ENCODE measurements around the gene CREBZF.

DNA sequence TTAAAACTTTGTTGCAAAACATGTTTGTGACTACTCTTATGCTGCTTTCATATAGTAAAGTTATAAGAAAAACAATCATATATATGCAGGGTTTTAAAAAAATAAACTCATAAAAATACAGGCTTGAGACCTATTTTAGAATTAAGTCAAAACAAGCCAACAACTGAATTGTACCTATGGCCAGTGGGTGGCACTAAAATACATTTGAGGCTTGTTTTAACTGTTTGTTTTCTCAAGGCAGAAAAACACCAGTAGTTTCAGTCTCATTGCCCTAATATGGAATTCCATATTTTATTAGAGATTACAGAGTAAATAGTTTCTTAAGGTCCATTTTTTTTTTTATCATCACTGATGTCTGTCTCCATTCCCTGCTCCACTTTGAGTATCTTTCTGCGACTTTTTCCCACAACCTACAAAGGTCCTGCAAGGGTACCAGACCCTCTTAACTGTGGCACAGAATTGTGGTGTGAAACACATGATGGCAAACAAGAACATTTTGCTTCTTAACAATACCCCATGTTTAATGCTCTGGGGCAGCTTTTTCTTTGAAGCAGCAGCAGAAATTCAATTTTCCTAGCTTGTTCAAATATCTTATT is 29.6 kb upstream of the CREBZF start:
- TF ChIP-seq, protein P1, sequence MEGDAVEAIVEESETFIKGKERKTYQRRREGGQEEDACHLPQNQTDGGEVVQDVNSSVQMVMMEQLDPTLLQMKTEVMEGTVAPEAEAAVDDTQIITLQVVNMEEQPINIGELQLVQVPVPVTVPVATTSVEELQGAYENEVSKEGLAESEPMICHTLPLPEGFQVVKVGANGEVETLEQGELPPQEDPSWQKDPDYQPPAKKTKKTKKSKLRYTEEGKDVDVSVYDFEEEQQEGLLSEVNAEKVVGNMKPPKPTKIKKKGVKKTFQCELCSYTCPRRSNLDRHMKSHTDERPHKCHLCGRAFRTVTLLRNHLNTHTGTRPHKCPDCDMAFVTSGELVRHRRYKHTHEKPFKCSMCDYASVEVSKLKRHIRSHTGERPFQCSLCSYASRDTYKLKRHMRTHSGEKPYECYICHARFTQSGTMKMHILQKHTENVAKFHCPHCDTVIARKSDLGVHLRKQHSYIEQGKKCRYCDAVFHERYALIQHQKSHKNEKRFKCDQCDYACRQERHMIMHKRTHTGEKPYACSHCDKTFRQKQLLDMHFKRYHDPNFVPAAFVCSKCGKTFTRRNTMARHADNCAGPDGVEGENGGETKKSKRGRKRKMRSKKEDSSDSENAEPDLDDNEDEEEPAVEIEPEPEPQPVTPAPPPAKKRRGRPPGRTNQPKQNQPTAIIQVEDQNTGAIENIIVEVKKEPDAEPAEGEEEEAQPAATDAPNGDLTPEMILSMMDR (IDR thresholded peaks at IDR 0.05): peak in 4 of 6 experiments; percentile 25 to 68 (median 61)
- TF ChIP-seq POLR2A (IDR thresholded peaks at IDR 0.05): no peak

Measured in Peyer's patch (tissue), 4 donors.